ENCODE results near the gene PDE11A. TPM values are rescaled to one million over a fixed set of nuclear protein-coding genes. Genes with fewer than 3 reads are reported as not detected.

The PDE11A gene
- total RNA-seq, 2 donors from 2014 or later, result 2.6 to 3.2 TPM

DNA sequence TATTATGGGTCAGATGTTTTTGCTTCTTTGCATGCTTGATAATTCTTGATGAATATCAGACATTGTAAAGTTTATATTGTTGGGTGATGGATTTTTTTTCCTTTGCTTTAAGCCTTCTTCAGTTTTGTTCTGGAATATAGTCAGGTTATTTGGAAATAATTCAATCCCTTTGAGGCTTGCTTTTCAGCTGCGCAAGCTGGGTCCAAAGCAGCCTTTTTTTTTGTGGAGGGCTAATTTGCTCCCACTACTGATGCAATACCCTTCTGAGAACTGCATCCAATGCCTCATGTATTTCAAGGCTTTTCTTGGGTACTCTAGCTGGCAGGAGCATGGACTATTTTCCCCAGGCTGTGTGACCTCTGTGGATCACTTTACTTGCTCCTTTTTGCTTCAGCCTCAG lies 434.1 kb downstream of the PDE11A start:
- H3K9me3 ChIP-seq, result no peaks in the 10 kb centered on the region
- no peaks in the 10 kb centered on the region for H3K36me3 ChIP-seq
- no peaks in the 10 kb centered on the region for H3K27me3 ChIP-seq
- intact Hi-C loops (cut with DNase I), result no loop called here
- no peak for DNase-seq
- no peak overlapping the region for H3K9ac ChIP-seq (ENCODE audit: low read depth in 2 of 2, low read length in 2 of 2)
- H3K4me1 ChIP-seq, result no peaks in the 10 kb centered on the region
- H3K4me3 ChIP-seq, result no peak overlapping the region
- no peak overlapping the region for H3K27ac ChIP-seq
- TF ChIP-seq, protein P1, sequence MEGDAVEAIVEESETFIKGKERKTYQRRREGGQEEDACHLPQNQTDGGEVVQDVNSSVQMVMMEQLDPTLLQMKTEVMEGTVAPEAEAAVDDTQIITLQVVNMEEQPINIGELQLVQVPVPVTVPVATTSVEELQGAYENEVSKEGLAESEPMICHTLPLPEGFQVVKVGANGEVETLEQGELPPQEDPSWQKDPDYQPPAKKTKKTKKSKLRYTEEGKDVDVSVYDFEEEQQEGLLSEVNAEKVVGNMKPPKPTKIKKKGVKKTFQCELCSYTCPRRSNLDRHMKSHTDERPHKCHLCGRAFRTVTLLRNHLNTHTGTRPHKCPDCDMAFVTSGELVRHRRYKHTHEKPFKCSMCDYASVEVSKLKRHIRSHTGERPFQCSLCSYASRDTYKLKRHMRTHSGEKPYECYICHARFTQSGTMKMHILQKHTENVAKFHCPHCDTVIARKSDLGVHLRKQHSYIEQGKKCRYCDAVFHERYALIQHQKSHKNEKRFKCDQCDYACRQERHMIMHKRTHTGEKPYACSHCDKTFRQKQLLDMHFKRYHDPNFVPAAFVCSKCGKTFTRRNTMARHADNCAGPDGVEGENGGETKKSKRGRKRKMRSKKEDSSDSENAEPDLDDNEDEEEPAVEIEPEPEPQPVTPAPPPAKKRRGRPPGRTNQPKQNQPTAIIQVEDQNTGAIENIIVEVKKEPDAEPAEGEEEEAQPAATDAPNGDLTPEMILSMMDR (IDR thresholded peaks at IDR 0.05), result no peak

DNA sequence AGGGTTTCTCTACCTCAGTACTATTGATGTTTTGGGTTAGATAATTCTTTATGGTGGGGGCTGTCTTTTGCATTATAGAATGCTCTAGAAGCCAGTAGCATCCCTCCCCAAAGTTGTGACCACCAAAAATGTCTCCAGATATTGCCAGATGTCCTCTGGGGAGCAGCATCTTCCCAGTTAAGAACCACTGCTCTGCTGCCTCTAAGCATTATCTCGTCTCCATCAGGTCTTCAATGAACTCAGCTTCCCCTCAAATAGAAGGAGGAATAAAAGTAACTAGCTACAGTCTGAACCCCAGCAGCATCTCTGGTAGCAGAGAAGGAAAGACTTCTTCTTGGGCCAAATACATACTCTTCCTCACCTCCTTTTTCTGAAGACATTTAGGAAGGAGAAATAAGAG lies 435.9 kb downstream of the PDE11A start:
- TF ChIP-seq, protein P1 (IDR thresholded peaks at IDR 0.05), result no peak
- no peak for DNase-seq
- Histone ChIP-seq H3K9me3 (no peaks in the 10 kb centered on the region), H3K27me3 (no peaks in the 10 kb centered on the region), H3K4me1 (no peaks in the 10 kb centered on the region), H3K9ac (ENCODE audit: low read depth in 2 of 2, low read length in 2 of 2) (no peak overlapping the region), H3K27ac (no peak overlapping the region), H3K36me3 (no peaks in the 10 kb centered on the region), H3K4me3 (no peak overlapping the region)
- intact Hi-C loops (cut with DNase I), result no loop called here

DNA sequence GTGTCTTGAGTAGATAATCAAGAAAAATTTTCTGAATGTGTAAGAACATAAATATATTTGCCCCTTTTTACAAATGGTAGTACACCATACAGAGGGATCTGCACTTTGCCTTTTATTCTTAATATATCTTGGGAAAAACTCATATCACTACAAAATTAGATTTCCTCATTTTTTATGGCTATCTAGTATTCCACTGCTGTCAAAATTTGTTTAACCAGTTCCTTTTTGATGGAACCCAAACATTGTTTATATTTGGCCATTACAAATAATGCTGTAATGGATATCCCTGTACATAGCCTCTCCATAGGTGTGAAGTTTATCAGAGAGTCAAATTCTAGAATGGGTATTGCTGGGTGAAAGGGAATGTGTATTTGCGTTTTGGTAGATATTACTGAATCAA lies 436.9 kb downstream of the PDE11A start:
- Histone ChIP-seq H3K36me3 (no peaks in the 10 kb centered on the region), H3K4me1 (no peaks in the 10 kb centered on the region), H3K9ac (ENCODE audit: low read depth in 2 of 2, low read length in 2 of 2) (no peak overlapping the region), H3K27me3 (no peaks in the 10 kb centered on the region), H3K4me3 (no peak overlapping the region), H3K27ac (no peak overlapping the region), H3K9me3 (no peaks in the 10 kb centered on the region)
- TF ChIP-seq, protein P1 (IDR thresholded peaks at IDR 0.05), result no peak
- intact Hi-C loops (cut with DNase I), result no loop called here
- no peak for DNase-seq

DNA sequence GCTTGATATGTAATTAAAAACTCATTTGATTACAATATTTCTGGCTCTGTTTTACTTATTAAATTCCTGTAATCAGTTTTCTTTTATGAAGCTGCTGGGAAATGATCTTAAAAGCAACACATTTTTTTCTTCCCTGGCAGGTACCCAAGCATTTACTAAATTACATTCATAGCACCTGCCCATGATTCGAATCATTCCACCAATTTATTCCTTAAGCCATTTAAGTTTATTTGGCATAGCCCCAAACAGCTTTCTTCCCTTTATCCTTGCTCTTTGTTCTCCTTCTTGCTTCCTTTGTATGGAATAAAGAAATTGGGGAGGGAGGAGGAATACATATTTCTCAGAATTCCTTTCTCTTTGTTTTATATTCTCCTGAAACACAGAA lies 438.7 kb downstream of the PDE11A start:
- no peak for DNase-seq

DNA sequence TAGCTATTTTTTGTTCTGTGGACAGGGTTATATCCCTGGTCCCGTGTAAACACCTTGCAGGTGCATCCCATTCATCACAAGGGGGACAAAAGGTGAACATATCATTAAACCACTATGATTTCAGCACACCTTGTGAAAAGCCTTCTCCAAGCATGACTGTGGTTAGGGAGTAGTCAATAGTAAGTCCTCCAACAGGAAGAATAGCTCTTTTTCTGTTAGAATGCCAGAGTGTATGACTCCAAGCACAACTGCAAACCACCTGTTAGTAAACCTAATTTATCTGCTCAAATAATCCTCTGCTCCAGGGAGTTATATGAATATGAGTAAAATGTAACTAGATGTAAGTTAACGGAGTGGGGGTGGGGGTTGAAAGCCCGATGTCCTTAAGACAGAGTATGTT lies 439.5 kb downstream of the PDE11A start:
- no peaks in the 10 kb centered on the region for H3K9me3 ChIP-seq
- H3K27me3 ChIP-seq, result no peaks in the 10 kb centered on the region
- H3K9ac ChIP-seq (ENCODE audit: low read depth in 2 of 2, low read length in 2 of 2), result no peak overlapping the region
- DNase-seq, result no peak
- H3K36me3 ChIP-seq, result no peaks in the 10 kb centered on the region
- no peak overlapping the region for H3K4me3 ChIP-seq
- H3K4me1 ChIP-seq, result no peaks in the 10 kb centered on the region
- intact Hi-C loops (cut with DNase I), result no loop called here
- H3K27ac ChIP-seq, result no peak overlapping the region
- TF ChIP-seq, protein P1 (IDR thresholded peaks at IDR 0.05), result no peak

More for the DNA sequence above, 438.7 kb downstream of the PDE11A start:
- Histone ChIP-seq H3K4me3 (no peak overlapping the region), H3K36me3 (no peaks in the 10 kb centered on the region), H3K4me1 (no peaks in the 10 kb centered on the region), H3K27ac (no peak overlapping the region), H3K27me3 (no peaks in the 10 kb centered on the region), H3K9ac (ENCODE audit: low read depth in 2 of 2, low read length in 2 of 2) (no peak overlapping the region), H3K9me3 (no peaks in the 10 kb centered on the region)
- TF ChIP-seq, protein P1 (IDR thresholded peaks at IDR 0.05), result no peak
- intact Hi-C loops (cut with DNase I), result no loop called here

DNA sequence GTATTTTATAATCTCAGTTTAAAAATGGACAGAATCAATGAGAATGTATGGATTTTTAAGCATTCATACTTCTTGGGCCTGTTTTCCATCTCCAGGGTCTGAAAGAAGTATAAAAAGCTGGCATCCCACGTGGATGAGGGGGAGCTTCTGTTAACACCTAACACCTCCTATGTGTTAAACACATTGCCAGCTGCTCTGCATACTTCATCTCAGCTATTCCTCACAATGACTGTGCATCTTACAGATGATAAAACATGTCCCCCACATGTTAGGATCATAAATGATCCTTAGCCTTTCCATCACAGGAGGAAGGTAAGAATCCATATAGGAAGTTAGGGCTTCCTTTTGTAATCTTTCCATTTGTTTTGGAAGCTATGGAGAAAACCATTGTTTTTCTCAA lies 440.9 kb downstream of the PDE11A start:
- Histone ChIP-seq H3K9me3 (no peaks in the 10 kb centered on the region), H3K4me1 (no peaks in the 10 kb centered on the region), H3K36me3 (no peaks in the 10 kb centered on the region), H3K27ac (no peak overlapping the region), H3K9ac (ENCODE audit: low read depth in 2 of 2, low read length in 2 of 2) (no peak overlapping the region), H3K4me3 (no peak overlapping the region), H3K27me3 (no peaks in the 10 kb centered on the region)
- no peak for DNase-seq
- intact Hi-C loops (cut with DNase I), result no loop called here
- TF ChIP-seq, protein P1 (IDR thresholded peaks at IDR 0.05), result no peak
